Skin epidermis (tissue), 12 donors: Measurements from ENCODE around the gene KHDC4.
"Not testable (repeated sequence)": the region's sequence is repeated elsewhere in the genome, so short reads cannot be mapped to it uniquely, and the experiment has no call there.

Experiments used
- H3K27ac ChIP-seq, 21 experiments: fragments of 200-600 bp; sonication (generic) in 11 of 21; one replicate each; pipeline ENCODE4 v1.5.0; 2020; ENCODE audit warnings: mild to moderate bottlenecking in 3 of 21, inconsistent platforms in 2 of 21, moderate library complexity in 2 of 21
- H3K4me3 ChIP-seq, 7 experiments: fragments of 200-600 bp; sonication (generic) in 2 of 7; one replicate each; pipeline ENCODE4 v1.5.0; 2020; ENCODE audit warnings: inconsistent platforms in 2 of 7, mild to moderate bottlenecking in 2 of 7, moderate library complexity in 1 of 7

KHDC4 gene

GRCh38 chr1:155918660-155919059 lies 15.6 kb downstream of the KHDC4 start:
- H3K4me3 ChIP-seq = no peak overlapping the region
- no peak overlapping the region for H3K27ac ChIP-seq

GRCh38 chr1:155913969-155914757 lies 20.1 kb downstream of the KHDC4 start:
- H3K4me3 ChIP-seq = no peak overlapping the region
- no peak overlapping the region for H3K27ac ChIP-seq

GRCh38 chr1:155912056-155912536 lies 22.1 kb downstream of the KHDC4 start:
- Histone ChIP-seq H3K27ac (peak overlapping the region in 17 of 21 experiments; percentile 81 to 97 (median 91)), H3K4me3 (no peak overlapping the region)

GRCh38 chr1:155911156-155912055 lies 22.8 kb downstream of the KHDC4 start, which contains the start of gene RIT1:
TSS of gene RIT1 (minus strand) at chr1:155911349. CDS start at chr1:155910761, 588 bp downstream.
- Histone ChIP-seq H3K4me3 (peak within 1 kb of the TSS; percentile 62 to 90 (median 70)), H3K27ac (peak within 1 kb of the TSS; percentile 46 to 97 (median 89))

- H3K27ac ChIP-seq = peak overlapping the region; percentile 46 to 97 (median 89)
Observed at GRCh38 chr1:155910621-155911121, 23.5 kb downstream of the KHDC4 start.

GRCh38 chr1:155909894-155910293 lies 24.3 kb downstream of the KHDC4 start:
- H3K27ac ChIP-seq = peak overlapping the region in 16 of 21 experiments; percentile 63 to 97 (median 92)
- H3K4me3 ChIP-seq = peak overlapping the region in 5 of 7 experiments; percentile 62 to 90 (median 70)

More at GRCh38 chr1:155910621-155911121, 23.5 kb downstream of the KHDC4 start:
- H3K4me3 ChIP-seq = peak overlapping the region; percentile 62 to 90 (median 70)

- no peak overlapping the region for H3K27ac ChIP-seq
- no peak overlapping the region for H3K4me3 ChIP-seq
Observed at GRCh38 chr1:155904261-155904660, 30.0 kb downstream of the KHDC4 start.

GRCh38 chr1:155900161-155900560 lies 34.1 kb downstream of the KHDC4 start:
- H3K4me3 ChIP-seq = no peak overlapping the region

GRCh38 chr1:155899683-155900082 lies 34.5 kb downstream of the KHDC4 start:
- Histone ChIP-seq H3K4me3 (no peak overlapping the region), H3K27ac (no peak overlapping the region)

More at GRCh38 chr1:155900161-155900560, 34.1 kb downstream of the KHDC4 start:
- H3K27ac ChIP-seq = no peak overlapping the region

GRCh38 chr1:155898888-155899287 lies 35.3 kb downstream of the KHDC4 start:
- Histone ChIP-seq H3K27ac (no peak overlapping the region), H3K4me3 (no peak overlapping the region)

- H3K27ac ChIP-seq = no peak overlapping the region
Observed at GRCh38 chr1:155897746-155898145, 36.5 kb downstream of the KHDC4 start.

GRCh38 chr1:155896476-155896875 lies 37.7 kb downstream of the KHDC4 start:
- H3K27ac ChIP-seq, H3K4me3 ChIP-seq: not testable (repeated sequence)

More at GRCh38 chr1:155897746-155898145, 36.5 kb downstream of the KHDC4 start:
- H3K4me3 ChIP-seq = no peak overlapping the region

GRCh38 chr1:155895617-155896016 lies 38.6 kb downstream of the KHDC4 start:
- H3K27ac ChIP-seq, H3K4me3 ChIP-seq: not testable (repeated sequence)

- Histone ChIP-seq H3K27ac (peak overlapping the region in 19 of 21 experiments; percentile 6 to 87 (median 55)), H3K4me3 (no peak overlapping the region)
Observed at GRCh38 chr1:155893389-155894142, 40.6 kb downstream of the KHDC4 start.

GRCh38 chr1:155892796-155893195 lies 41.4 kb downstream of the KHDC4 start:
- Histone ChIP-seq H3K4me3 (no peak overlapping the region), H3K27ac (peak overlapping the region in 18 of 21 experiments; percentile 6 to 87 (median 56))

GRCh38 chr1:155890251-155890650 lies 44.0 kb downstream of the KHDC4 start:
- H3K27ac ChIP-seq = no peak overlapping the region

GRCh38 chr1:155889566-155889965 lies 44.6 kb downstream of the KHDC4 start:
- H3K4me3 ChIP-seq = no peak overlapping the region

More at GRCh38 chr1:155890251-155890650, 44.0 kb downstream of the KHDC4 start:
- H3K4me3 ChIP-seq = no peak overlapping the region

GRCh38 chr1:155888481-155888880 lies 45.7 kb downstream of the KHDC4 start:
- H3K27ac ChIP-seq = no peak overlapping the region
- no peak overlapping the region for H3K4me3 ChIP-seq

More at GRCh38 chr1:155889566-155889965, 44.6 kb downstream of the KHDC4 start:
- H3K27ac ChIP-seq = no peak overlapping the region

- Histone ChIP-seq H3K27ac (no peak overlapping the region), H3K4me3 (no peak overlapping the region)
Observed at GRCh38 chr1:155884982-155885381, 49.2 kb downstream of the KHDC4 start.
